SHP77 (cell line): ENCODE results near the gene FYB1.

ENCODE experiments used
- DNase-seq, 2 experiments: peaks; one replicate each; lab custom pipeline; 2025; lab: John Stamatoyannopoulos, UW

The FYB1 gene

DNA sequence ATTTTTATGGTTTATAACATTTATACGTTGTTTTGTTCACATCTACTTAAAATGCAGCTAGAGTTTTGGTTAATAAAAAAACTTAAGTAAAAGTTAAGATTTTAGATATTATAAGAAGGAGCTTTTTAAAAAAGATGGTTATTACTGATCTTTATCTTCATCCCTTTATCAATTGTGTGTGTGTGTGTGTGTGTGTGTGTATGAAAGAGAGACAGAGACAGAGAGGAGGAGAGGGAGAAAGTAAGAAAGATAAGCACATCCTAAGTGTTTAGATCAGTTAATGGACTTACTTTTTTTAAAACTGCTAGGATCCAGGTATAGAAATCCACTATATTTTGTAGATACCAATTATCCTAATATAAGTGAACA, 99.3 kb downstream of the FYB1 start:
- no peak for DNase-seq

GRCh38 chr5:39119404-39120051, 99.8 kb downstream of the FYB1 start:
- no peak for DNase-seq

DNA sequence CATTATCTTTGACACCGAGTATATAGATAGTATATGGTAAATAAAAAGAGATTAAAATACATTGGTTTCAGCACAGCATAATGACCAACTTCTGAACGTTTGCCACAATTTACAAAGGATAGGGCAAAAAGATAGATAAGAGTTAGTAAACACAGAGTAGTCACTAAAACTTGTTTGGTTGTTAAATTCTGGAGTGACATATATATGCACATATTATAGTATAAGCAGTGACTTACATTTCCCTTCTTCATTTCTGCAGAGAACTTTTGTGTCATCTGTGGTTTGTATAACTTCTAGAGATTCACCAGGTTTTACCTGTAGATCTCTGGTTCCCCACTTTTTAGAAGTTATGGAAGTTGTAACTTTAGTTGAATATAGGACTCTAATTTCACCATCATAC, 100.7 kb downstream of the FYB1 start:
- no peak for DNase-seq

GRCh38 chr5:39117401-39117800, 102.0 kb downstream of the FYB1 start:
- DNase-seq: no peak

- no peak for DNase-seq
Observed at GRCh38 chr5:39116344-39117170, 102.8 kb downstream of the FYB1 start.

DNA sequence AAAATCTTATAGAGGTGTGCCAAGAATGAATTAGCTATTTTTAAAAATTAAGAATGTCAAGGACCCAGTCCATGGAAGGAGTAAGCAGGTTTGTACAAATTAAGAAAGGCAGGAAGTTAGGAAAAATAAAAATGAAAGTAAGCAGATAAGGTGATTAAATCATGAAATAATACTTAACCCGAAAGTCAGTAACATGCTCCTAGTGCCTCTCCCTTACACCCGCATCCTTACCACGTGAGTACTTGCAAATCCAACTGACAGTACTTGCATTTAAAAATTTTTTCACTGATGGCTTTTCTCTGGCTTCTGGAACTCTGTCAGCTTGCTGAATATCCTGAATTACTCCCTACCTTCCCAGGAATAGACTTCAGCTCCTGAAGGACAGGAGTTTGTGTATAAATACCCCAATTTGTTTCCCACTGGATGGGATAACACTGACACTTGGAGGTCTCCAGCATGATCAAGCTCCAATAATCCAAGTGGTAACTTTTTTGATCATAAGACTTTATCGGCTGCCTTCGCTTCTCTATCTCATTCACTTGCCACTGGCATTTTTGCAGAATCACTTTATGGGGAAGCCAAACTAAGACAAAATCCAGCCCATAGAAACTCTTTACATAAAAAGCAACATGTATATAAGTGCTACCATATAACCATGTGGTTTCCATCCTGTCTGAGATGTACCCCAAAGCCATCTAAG, 103.6 kb downstream of the FYB1 start:
- DNase-seq: no peak

- DNase-seq: no peak
Observed at GRCh38 chr5:39114155-39114554, 105.2 kb downstream of the FYB1 start.

DNA sequence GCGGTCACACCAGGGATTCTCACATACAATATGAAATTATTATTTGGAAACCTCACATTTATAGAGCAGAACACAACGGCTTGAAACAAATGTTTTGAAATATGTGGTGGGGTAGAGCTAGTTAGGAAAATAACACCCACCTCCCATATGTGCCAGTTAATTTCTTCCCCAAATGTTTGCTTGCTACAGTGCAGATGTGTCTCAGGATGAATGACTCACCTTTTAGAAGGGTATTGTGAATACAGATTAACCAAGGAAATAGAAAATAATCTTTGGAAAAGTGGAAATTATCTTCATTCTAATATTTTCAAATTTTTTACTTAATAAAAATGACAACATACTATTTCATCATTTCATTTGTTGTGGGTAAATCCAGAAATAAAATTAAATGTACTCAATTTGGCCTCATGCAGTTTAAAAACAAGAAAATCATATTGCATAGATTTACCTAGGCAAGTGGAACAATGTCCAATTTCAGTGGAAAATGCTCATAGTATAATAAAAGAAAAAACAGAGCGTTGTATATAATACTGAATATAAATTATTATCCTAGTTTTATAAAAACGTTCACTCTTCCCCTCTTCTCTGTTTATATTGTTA, 105.9 kb downstream of the FYB1 start:
- DNase-seq: no peak

GRCh38 chr5:39109606-39110005, 109.8 kb downstream of the FYB1 start:
- DNase-seq: no peak

DNA sequence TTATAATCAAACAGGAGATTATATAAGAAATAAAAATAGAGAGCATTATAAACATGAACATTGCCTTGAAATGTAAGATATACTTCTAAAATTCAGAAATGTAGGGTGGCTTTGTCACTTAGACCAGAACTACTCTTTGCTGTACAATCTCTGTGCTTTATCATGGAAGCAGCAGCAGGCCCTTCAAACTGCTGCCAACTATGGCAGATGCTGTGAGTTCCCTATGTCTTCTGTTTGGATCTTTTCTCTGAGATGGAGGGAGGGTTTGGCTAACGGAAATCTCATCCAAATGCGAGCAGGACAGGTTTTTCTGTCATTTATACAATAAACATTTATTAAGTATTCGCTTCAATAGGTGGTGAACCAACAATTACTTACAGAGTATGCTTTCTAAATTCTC, 110.4 kb downstream of the FYB1 start:
- DNase-seq: peak; percentile 4 to 5

DNA sequence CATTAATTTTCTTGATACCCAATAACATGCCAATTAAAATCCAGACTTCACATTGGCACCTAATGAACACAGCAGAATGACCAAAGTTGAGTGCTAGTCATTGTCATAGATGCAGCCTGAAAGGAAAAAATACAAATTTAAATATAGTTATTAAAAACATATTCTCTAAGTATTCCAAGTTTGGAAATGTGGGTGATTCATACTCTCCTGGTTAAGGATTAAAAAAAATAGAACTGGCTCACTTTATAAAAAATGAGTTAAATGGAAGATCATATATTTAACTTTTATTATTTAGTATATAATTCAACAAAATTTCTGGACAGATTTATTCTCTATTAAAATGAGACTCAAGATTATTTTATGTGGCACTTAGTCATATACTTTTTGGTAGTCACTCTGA, 112.0 kb downstream of the FYB1 start:
- no peak for DNase-seq

DNA sequence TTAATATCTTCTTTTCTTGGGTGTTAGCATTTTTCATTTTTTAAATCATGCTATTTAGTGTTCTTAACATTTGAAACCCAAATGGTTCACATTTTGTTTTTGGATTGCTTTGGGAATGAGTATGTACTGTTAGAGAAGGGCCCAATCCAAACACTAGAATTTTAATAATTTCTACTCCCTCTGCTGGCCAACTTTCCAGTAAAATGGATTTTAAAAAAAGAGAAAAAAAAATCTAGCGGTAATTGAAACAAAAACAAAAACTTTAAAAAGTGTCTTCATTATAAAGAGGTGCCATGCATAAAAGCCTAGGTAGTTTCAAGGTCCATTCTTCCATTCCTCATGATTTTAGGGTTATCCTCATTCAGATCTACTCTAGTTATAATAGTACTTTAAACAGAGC, 113.0 kb downstream of the FYB1 start:
- DNase-seq: no peak

GRCh38 chr5:39104221-39104620, 115.1 kb downstream of the FYB1 start:
- DNase-seq: no peak

DNA sequence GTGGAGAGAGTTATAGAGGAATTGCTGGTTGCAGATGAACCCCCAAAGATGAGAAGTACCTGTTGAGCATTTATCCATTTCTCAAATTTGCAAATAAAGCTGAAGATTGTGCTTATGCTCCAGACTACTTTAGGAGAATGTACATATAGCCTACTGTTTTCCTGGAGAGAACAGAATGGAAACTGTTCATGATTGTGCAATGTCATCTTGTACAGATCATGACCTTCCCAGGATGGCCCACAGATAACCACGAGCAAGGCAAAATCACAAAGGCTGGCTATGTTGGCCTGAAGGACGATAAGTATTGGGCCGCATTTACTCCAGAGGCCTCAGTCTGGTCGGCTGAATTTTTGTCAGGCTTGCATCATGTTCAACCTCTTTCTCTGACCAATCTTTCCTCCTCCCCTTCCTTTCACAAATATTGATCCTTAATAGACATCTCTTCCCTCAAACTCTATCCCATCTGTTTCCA, 116.6 kb downstream of the FYB1 start:
- DNase-seq: no peak

- peak; percentile 43 to 56 for DNase-seq
Observed at GRCh38 chr5:39100851-39101396, 118.4 kb downstream of the FYB1 start.

DNA sequence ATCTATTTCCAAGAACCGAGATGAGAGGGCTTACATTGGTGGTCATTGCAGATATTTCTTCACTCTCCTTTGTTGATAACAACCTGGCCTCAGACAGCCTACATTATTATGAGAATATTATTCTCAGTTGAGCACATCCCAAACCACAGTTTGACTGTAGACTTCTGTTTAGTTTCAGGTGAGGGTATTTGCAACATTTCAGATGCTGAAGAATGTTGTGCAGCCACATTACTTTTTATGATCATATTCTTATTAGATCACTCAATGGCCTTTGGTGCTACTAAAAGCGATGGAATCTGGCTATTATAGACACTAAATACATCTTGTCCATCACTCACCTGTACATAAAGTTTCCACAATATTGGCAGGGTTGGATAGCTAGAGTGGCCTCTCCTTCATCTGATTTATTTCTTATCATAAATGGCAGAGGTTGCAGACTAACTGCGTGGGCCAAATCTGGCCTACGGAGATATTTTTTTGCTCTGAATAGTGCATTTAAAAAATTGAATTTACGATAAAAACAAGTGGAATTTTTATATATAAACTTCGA, 119.0 kb downstream of the FYB1 start:
- DNase-seq: no peak

- no peak for DNase-seq
Observed at GRCh38 chr5:39099831-39100230, 119.5 kb downstream of the FYB1 start.

DNA sequence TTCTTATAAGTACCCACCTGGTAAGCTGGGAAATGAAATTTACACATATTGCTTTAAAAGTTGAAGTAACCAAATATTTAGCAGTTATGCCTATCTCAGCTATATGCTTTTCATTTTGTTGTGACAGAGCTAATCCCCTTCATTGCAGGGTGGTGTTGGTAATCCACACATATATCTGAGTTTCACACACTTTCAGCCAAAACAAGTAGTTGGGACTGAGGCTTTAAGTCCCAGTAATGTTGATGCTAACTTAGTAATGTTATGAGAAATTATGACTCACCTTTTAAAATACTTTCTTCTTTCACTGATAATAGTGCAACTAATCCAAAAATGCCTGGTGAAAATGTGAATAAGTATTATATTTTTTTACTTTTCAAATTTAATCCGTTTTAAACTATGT, 126.0 kb downstream of the FYB1 start:
- no peak for DNase-seq

DNA sequence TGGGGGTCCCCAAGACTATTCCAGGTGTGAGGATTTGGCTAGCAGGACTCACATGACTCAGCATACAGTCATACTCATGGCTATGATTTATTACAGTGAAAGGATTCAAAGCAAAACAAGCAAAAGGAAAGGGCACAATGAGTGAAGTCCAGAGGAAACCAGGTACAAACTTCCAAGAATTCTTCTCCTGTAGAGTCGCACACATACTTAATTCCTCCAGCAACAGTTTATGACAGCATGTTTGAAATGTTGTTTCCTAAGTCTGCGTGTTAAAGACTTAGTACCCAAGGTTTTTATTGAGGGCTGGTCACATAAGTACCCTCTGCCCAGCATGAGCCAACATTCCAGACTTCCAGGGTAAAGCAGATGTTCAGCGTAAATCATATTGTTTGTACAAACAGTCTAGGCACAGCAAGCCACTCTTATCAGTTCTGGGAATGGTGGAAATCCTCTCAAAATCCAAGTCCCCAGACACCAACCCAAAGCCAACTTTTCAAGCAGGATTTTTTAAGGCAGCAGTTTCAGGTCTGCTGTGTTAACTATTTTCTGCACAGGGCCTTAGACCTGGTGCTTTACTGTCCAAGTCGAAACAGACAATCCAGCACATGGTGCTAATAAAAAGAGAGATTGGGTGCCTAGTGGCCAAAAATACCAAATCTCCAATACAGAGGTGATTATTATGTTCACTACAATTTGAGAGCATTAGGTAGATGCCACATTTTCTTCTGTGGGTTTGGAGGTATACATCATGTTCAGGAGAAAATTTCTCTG, 126.6 kb downstream of the FYB1 start:
- DNase-seq: peak; percentile 74 to 84

GRCh38 chr5:39091940-39092580, 127.3 kb downstream of the FYB1 start:
- no peak for DNase-seq

GRCh38 chr5:39083968-39084367, 135.4 kb downstream of the FYB1 start:
- no peak for DNase-seq
